Ectodermal cell (in vitro differentiated cells): Measurements from ENCODE around the gene CDC42EP5.

Experiments used
- H3K27ac ChIP-seq: 2 replicates; pipeline ENCODE4 v1.7.0; 2013; ENCODE audit warnings: mild to moderate bottlenecking, low read depth, low read length; ENCODE audit not compliant: insufficient read depth, poor library complexity, severe bottlenecking
- H3K27me3 ChIP-seq: 2 replicates; pipeline ENCODE4 v1.7.0; 2013; ENCODE audit warnings: mild to moderate bottlenecking, low read length; ENCODE audit not compliant: insufficient read depth, control insufficient read depth, poor library complexity, severe bottlenecking
- H3K36me3 ChIP-seq: one replicate; pipeline ENCODE4 v1.7.0; 2013; ENCODE audit warnings: low read length; ENCODE audit not compliant: control insufficient read depth, insufficient read depth
- H3K4me1 ChIP-seq: one replicate; pipeline ENCODE4 v1.7.0; 2013; ENCODE audit warnings: low read length; ENCODE audit not compliant: control insufficient read depth, insufficient read depth
- H3K4me3 ChIP-seq: 2 replicates; pipeline ENCODE4 v1.7.0; 2013; ENCODE audit warnings: low read depth, low read length, control low read depth; ENCODE audit not compliant: insufficient read depth
- H3K9me3 ChIP-seq: 2 replicates; pipeline ENCODE4 v1.7.0; 2013; ENCODE audit warnings: mild to moderate bottlenecking, low read length, moderate library complexity; ENCODE audit not compliant: control insufficient read depth
- WGBS, 2 experiments: methylation state at CpG; one replicate each; pipeline ENCODE4 v1.1.7; 2013; ENCODE audit warnings: missing lambda C conversion rate in 2 of 2; 5-methylcytosine and 5-hydroxymethylcytosine counted together

The CDC42EP5 gene

GRCh38 chr19:54418930-54419800 lies 53.9 kb downstream of the CDC42EP5 start:
- Histone ChIP-seq H3K4me1 (peaks cover 49% of the 10 kb centered on the region), H3K9me3 (no peaks in the 10 kb centered on the region), H3K27me3 (peaks cover 10% of the 10 kb centered on the region), H3K4me3 (no peak overlapping the region), H3K36me3 (peaks cover 24% of the 10 kb centered on the region), H3K27ac (no peak overlapping the region)
- WGBS, 2 experiments = 88% methylated on average over 26 of the region's 26 CpGs

- H3K9me3 ChIP-seq = no peaks in the 10 kb centered on the region
- H3K27ac ChIP-seq = peak overlapping the region; percentile 44
- peaks cover 49% of the 10 kb centered on the region for H3K4me1 ChIP-seq
- WGBS, 2 experiments = 43 to 45% methylated on average over 24 to 25 of the region's 25 CpGs
- H3K27me3 ChIP-seq = peaks cover 15% of the 10 kb centered on the region
- H3K36me3 ChIP-seq = peaks cover 15% of the 10 kb centered on the region
- H3K4me3 ChIP-seq = no peak overlapping the region
These were observed 54.8 kb downstream of the CDC42EP5 start for GRCh38 chr19:54418030-54418929.

GRCh38 chr19:54416695-54417491 lies 56.2 kb downstream of the CDC42EP5 start:
- H3K9me3 ChIP-seq = no peaks in the 10 kb centered on the region
- H3K27ac ChIP-seq = no peak overlapping the region
- 49 to 53% methylated on average over 44 of the region's 44 CpGs for WGBS, 2 experiments
- H3K27me3 ChIP-seq = peaks cover 15% of the 10 kb centered on the region
- peaks cover 4% of the 10 kb centered on the region for H3K36me3 ChIP-seq
- H3K4me1 ChIP-seq = peaks cover 44% of the 10 kb centered on the region
- H3K4me3 ChIP-seq = peak overlapping the region; percentile 85

GRCh38 chr19:54415901-54416673 lies 57.0 kb downstream of the CDC42EP5 start:
- 6 to 8% methylated on average over 27 to 28 of the region's 28 CpGs for whole genome bisulfite sequencing, 2 experiments
- Histone ChIP-seq H3K9me3 (no peaks in the 10 kb centered on the region), H3K4me1 (peaks cover 36% of the 10 kb centered on the region), H3K27ac (no peak overlapping the region), H3K27me3 (peaks cover 15% of the 10 kb centered on the region), H3K36me3 (peaks cover 4% of the 10 kb centered on the region), H3K4me3 (peak overlapping the region; percentile 85)

- Histone ChIP-seq H3K27ac (no peak within 1 kb of the TSS), H3K4me1 (peaks cover 33% of the 10 kb centered on the region), H3K4me3 (peak within 1 kb of the TSS; percentile 85), H3K27me3 (peaks cover 15% of the 10 kb centered on the region), H3K9me3 (no peaks in the 10 kb centered on the region), H3K36me3 (peaks cover 4% of the 10 kb centered on the region)
- WGBS, 2 experiments = 1% methylated on average over 60 to 66 of the region's 68 CpGs
These were observed 57.7 kb downstream of the CDC42EP5 start, which contains the start of gene TTYH1 for GRCh38 chr19:54415208-54415900. Gene TTYH1, plus strand, starts transcription at chr19:54415464. Its CDS starts 89 bp downstream, at chr19:54415553.
